Stimulated activated CD8-positive, alpha-beta memory T cell treated with anti-CD3 and anti-CD28 coated beads, Interleukin-15, amount 100 ng/mL, for 1 hour (primary cell): ENCODE data around the gene TMEM237.

Experiments
- DNase-seq: peaks from one replicate; pipeline ENCODE4 v3.0.0-alpha.2; 2020; ENCODE audit warnings: low read depth

TMEM237 gene

GRCh38 chr2:201642086-201642578, 1.2 kb downstream of the TMEM237 start:
- DNase-seq = no peak

DNA sequence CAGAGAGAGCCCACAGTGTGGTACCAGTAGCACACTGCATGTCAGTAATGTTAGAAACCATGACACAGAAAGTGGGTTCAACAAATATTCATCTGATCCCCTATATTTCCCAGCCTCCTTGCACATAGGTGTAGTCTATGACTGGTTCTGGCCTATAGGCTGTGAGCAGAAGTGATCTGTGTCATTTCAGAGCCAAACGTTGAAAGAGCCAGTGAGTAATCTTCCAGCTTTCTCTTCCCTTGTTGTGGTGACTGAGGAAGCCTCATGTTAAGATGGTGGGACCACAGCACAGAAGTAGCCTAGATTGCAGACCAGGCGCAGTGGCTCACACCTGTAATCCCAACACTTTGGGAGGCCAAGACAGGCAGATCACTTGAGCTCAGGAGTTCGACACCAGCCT, 4.1 kb downstream of the TMEM237 start:
- DNase-seq = no peak

DNA sequence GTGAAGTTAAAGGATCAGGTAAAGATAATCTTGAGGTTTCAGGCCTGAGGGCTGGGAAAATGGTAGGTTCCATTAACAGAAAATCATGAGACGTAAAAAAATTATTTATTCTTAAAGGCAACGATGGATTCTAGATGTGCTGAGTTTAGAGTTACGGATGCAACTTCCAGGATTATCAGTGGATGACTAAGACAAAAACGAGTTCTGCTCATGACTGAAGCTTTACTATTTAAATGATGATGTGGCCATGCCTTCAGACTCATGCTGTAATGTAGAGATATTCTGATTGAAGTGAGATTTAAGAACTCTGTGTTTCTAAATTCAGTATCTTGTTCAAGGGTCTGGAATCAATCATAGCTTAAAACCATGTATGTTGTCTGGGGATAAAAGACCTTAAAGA, 5.0 kb downstream of the TMEM237 start:
- DNase-seq = no peak

GRCh38 chr2:201633661-201634249, 9.5 kb downstream of the TMEM237 start:
- no peak for DNase-seq

DNA sequence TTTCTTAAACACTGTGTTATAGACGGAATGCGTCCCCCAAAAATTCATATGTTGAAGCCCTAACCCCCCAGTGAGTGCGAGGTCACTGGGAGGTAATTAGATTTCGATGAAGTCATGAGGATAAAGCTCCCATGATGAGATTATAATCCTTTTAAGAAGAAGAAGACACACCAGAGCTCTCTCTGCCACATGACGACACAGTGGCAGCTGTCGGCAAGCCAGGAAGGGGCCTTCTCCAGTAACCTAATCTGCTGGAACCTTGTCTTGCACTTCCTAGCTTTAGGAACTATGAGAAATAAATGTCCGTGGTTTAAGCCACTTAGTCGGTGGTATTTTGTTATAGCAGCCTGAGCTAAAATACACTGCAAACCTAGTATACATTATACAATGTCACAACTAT, 12.3 kb downstream of the TMEM237 start:
- DNase-seq = no peak

DNA sequence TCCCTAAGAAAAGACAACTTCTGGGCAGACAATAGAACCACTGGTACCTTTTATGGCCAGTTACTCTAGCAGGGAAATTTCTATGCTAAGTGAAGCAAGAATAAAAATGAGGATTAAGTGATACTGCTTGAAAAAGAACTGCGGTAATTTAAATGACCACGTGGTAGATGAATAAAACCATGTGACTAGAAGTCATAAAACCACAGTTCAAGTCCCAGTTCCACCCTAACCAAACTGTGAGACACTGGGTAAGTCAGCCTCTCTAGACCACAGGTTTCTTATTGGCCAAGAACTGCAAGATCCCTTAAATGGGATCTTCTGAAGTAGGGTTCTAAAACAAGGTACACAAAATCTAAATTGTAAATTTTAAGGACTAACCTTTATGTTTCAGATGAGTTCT, 12.7 kb downstream of the TMEM237 start:
- DNase-seq = no peak

DNA sequence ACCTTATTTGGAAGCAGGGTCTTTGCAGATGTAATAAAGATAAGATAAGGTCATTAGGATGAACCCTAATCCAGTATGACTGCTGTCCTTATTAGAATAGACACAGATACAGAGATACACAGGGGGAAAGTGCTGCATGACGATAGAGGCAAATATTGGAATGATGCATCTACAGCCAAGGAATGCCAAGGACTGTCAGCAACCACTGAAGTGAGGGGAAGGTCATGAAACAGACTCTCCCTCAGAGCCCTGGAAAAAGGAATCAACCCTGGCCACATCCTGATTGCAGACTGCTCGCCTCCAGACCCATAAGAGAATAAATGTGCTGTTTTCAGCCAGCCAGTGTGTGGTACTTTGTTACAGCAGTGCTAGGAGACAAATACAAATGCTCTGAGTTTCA, 14.8 kb downstream of the TMEM237 start:
- no peak for DNase-seq

- no peak for DNase-seq
Measured at GRCh38 chr2:201622306-201622970, 20.9 kb downstream of the TMEM237 start.

DNA sequence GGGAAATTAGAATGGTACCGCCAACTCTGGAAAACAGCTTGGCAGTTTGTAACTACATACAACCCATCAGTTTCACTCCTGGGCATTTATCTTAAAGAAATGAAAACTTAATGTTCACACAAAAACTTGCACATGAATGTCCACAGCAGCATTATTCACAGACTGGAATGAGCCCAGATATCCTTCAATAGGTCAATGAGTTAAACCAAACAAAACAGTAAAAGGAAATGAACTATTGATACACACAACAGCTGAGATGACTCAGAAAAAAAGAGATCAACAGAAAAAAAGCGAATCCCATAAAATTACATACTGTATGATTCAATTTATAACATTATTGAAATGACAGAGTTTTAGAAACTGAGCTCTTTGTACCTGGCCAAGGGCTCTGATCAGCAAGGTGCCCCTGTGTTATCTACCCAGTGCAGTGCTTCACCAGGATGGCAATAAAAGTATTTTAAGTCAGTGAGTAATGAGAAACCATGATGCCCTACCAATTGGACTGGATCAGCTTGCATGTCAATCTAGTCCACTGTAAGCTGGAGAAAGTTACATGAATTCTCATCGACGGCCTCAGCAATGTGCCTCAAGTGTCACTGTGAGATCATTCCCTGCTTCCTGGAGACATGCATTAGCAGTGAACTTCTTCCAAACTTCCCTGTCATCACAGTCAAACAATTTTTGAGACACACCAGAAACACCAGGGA, 21.9 kb downstream of the TMEM237 start:
- no peak for DNase-seq

DNA sequence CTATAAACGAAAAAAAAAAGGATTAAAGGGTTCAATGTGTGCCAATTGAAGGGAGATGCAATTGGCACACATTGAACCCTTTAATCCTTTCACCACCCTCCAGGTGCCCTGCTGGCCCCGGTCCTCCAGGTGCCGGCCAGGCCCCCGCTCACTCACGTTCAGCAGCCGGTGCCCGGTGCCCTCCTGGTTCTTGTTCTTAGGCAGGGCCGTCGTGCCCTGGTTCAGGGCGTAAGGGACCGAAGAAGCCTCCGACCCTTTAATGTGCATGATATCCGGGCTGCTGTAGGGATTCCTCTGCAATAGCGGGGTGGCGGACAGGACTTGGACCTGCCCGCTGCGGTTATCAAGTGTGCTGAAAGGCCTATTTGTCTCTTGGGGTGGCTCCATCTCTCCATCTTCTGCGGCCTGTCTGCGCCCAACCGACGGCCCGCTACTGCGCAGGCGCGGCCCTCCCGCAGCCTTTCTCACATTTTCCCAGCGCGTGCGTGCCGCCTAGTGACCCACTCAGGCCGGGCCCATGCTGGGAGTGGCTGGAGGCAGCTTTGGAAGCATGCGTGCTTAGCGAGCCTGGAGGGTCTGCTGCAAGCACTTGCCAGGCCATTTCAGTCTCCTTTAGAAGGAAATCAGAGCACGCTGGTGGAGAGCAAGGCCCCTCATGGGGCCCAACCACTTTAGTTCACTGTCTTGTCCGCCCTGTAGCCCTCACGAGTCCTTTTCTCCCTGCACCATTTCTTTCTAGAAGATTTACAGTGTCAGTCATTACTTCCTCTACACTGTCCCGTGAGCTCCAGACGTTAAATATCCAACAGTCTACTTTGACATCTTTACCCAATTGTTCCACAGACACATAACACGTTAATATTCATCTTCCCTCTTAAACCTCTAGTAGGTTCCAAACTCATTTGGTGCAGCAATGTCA, 24.3 kb downstream of the TMEM237 start:
- DNase-seq = no peak

DNA sequence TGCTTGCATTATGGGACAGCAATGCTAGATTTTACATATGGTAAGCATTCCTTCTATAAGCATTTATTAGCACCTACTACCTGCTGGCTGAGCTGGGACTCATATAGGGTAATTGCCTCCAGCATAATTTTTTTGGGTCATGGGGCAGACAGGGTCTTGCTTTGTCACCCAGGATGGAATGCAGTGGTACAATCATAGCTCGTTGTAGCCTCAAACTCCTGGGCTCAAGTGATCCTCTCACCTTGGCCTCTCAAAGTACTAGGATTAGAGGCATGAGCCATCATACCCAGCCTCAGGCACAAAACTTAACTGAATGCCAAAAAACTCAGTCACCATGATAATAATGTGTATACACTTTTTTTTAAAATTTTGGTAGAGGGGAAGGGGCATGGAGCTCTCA, 35.3 kb downstream of the TMEM237 start:
- DNase-seq = no peak

DNA sequence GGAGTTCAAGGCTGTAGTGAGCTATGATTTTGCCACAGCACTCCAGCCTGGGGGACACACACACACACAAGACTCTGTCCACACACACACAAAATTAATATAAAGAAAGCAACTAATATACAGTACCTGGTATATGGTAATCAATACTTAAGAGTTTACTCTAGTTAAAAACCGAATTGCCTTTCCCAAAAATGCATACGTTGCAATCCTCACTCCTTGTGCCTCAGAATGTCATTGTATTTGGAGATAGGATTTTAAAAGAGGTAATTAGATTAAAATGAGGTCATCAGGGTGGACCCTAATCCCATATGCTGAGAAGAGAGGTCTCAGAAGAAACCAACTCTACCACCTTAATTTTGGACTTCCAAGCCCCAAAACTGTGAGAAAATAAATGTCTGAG, 35.7 kb downstream of the TMEM237 start:
- no peak for DNase-seq

DNA sequence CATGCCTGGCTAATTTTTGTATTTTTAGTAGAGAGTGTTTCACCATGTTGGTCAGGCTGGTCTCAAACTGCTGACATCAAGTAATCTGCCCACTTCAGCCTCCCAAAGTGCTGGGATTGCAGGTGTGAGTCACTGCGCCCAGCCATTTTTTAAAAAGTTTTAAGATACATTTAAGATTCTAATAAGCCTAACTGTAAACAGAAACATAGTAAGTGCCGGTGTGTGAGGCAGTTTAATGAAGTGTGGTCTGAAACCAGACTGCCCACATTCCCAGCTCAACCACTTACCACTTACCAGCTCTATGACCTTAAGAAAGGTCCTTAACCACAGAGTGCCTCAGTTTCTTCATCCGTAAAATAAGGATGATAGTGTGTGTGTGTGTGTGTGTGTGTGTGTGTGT, 42.4 kb downstream of the TMEM237 start:
- DNase-seq = no peak

- no peak for DNase-seq
Measured at GRCh38 chr2:201597397-201597796, 45.9 kb downstream of the TMEM237 start.

- no peak for DNase-seq
Measured at GRCh38 chr2:201580486-201580885, 62.8 kb downstream of the TMEM237 start.

DNA sequence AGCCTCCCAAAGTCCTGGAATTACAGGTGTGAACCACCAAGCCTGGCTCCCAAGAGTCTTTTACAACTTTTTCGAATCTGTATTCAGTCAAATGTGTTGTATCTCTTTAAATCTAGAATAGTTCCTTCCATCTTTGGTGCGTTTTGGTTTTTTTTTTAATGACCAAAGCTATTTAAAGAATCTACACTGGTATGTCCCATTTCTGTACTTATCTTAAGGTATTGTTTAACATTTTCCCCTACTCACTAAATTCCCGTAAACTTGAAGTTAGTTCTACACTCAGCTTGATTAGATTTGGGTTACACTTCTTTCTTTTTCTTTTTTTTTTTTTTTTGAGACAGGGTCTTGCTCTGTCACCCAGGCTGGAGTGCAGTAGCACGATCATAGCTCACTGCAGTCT, 63.8 kb downstream of the TMEM237 start:
- DNase-seq = no peak

- no peak for DNase-seq
Measured at GRCh38 chr2:201575971-201576370, 67.3 kb downstream of the TMEM237 start.

DNA sequence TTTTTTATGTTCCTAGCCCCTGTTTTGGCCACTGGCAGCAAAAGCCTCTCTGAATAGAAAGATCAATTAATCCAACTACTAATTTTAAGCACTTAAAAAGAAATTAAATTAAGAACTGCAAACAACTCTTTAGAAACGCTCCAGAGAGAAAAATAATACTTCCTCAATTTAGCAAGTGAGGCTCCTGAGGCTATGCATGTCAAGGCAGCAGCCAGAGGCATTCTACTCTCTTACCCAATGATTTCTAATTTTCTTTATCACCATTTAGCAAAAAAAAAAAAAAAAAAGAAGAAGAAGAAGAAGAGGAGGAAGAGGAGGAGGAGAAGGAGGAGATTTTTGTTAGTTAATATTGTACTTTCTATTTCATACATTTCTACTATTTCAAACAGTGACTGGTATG, 68.5 kb downstream of the TMEM237 start:
- DNase-seq = no peak

DNA sequence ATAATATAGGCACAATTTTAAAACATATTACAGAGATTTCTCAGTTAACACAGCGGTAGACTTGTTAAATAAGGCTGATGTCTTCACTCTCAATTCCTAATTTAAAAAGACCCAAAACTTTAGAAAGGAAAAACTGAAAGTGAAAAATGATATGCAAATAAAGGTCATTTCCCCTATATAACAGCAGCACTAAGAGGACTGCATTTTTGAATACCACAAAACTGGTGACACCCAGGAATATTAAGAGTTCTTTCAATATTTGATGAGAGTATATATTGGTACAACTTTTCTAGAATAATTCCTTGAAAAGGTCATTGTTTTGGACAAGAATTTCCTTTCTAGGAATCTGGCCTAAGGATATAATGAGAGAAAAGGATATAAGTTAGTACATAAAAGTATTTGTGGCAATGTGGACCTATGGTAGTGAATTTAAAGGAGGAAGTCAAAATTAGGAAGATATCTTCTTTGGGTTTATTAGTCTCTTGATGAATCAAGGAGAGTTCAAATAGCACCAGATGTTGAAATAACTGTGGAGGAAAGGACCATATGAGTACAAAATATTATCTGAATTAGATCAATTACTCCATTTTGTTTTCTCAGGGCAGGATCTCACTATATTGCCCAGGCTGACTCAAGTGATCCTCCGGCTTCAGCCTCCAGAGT, 70.3 kb downstream of the TMEM237 start:
- DNase-seq = no peak
